GM21515 (cell line): ENCODE results near the gene MAPK4.

ENCODE experiments used
- ATAC-seq: cut with Tn5 transposase; IDR thresholded peaks from one replicate; pipeline ENCODE4 v1.9.1; 2021; ENCODE audit not compliant: unreplicated experiment

The MAPK4 gene

GRCh38 chr18:50623694-50624352, 63.9 kb downstream of the MAPK4 start:
- no peak for ATAC-seq

GRCh38 chr18:50624981-50625380, 65.1 kb downstream of the MAPK4 start:
- ATAC-seq: no peak

GRCh38 chr18:50626317-50626716, 66.4 kb downstream of the MAPK4 start:
- ATAC-seq: no peak

GRCh38 chr18:50627594-50628532, 68.0 kb downstream of the MAPK4 start:
- ATAC-seq: no peak

GRCh38 chr18:50628533-50628905, 68.6 kb downstream of the MAPK4 start:
- ATAC-seq: no peak

- no peak for ATAC-seq
These were observed 69.3 kb downstream of the MAPK4 start for GRCh38 chr18:50629148-50629631.

- ATAC-seq: no peak
These were observed 71.0 kb downstream of the MAPK4 start for GRCh38 chr18:50630895-50631294.

GRCh38 chr18:50632895-50633515, 73.1 kb downstream of the MAPK4 start:
- ATAC-seq: no peak

GRCh38 chr18:50633992-50634391, 74.1 kb downstream of the MAPK4 start:
- no peak for ATAC-seq

- no peak for ATAC-seq
These were observed 76.6 kb downstream of the MAPK4 start for GRCh38 chr18:50636366-50637057.

GRCh38 chr18:50638016-50638883, 78.4 kb downstream of the MAPK4 start:
- ATAC-seq: no peak

- ATAC-seq: no peak
These were observed 79.1 kb downstream of the MAPK4 start for GRCh38 chr18:50638884-50639420.

- ATAC-seq: no peak
These were observed 79.8 kb downstream of the MAPK4 start for GRCh38 chr18:50639711-50640110.

- no peak for ATAC-seq
These were observed 82.6 kb downstream of the MAPK4 start for GRCh38 chr18:50642439-50642838.

- no peak for ATAC-seq
These were observed 84.3 kb downstream of the MAPK4 start for GRCh38 chr18:50644146-50644545.

GRCh38 chr18:50644807-50645206, 84.9 kb downstream of the MAPK4 start:
- no peak for ATAC-seq

- ATAC-seq: no peak
These were observed 87.3 kb downstream of the MAPK4 start for GRCh38 chr18:50647237-50647636.

GRCh38 chr18:50647792-50648191, 87.9 kb downstream of the MAPK4 start:
- no peak for ATAC-seq

GRCh38 chr18:50649821-50650220, 89.9 kb downstream of the MAPK4 start:
- ATAC-seq: no peak

- ATAC-seq: no peak
These were observed 91.4 kb downstream of the MAPK4 start for GRCh38 chr18:50651334-50651733.
